T-helper 1 cell treated with Interleukin-12 subunit alpha and Interleukin-12 subunit beta and Interleukin-4 antibody, amounts not matched to agents 30 ng/mL and 1 ng/mL, for 36 hours (primary cell): Measurements from ENCODE around the gene CCDC177. TPM values are rescaled to one million over a fixed set of nuclear protein-coding genes. Genes with fewer than 3 reads are reported as not detected.

Source experiments
- intact Hi-C: fragments of 100-400 bp; cut with micrococcal nuclease; formaldehyde crosslinking; loops from one replicate; pipeline ENCODE4 v1.15.1; 2024
- total RNA-seq: library from RNA; stranded (reverse); gene quantifications from 2 replicates; pipeline ENCODE4 v1.2.3, GENCODE V29; 2022

Gene CCDC177
- 0.05 TPM in 1 of 2 replicates, not detected in the other for total RNA-seq

- intact Hi-C loops: loop anchor here (1.0 to 5.0 kb wide), 4 partner anchors 37 to 332 kb away; no protein-coding TSS in a partner anchor
Observed at GRCh38 chr14:69574263-69574953, at the start of gene CCDC177. TSS of gene CCDC177 (minus strand) at chr14:69574871. CDS start at chr14:69573622, 1,249 bp downstream.

- intact Hi-C loops: loop anchor here (2.0 kb wide), 1 partner anchor 51 kb away; no protein-coding TSS in a partner anchor
Observed at GRCh38 chr14:69624136-69624535, 49.5 kb upstream of the CCDC177 start.

DNA sequence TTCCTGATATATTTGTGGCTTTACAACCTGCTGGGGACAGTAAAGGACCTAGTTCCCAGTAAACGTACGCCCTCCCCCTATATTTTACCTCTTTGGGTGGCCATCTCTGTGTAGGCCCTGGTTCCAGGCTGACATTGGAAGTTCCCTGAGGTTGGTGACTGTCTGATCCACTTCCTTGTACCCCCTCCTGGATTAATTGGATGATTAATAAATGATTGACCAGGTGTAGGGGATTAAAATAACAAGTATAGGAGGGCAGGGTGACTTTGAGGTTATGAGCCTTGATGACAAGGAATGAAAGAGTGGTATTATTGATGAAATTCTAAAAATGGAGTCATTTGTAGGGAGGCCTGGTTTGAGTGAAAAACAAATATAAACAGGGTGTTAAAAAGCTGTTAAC lies 46.3 kb upstream of the CCDC177 start:
- intact Hi-C loops: no loop called here

GRCh38 chr14:69620211-69620611 lies 45.5 kb upstream of the CCDC177 start:
- intact Hi-C loops: no loop called here

DNA sequence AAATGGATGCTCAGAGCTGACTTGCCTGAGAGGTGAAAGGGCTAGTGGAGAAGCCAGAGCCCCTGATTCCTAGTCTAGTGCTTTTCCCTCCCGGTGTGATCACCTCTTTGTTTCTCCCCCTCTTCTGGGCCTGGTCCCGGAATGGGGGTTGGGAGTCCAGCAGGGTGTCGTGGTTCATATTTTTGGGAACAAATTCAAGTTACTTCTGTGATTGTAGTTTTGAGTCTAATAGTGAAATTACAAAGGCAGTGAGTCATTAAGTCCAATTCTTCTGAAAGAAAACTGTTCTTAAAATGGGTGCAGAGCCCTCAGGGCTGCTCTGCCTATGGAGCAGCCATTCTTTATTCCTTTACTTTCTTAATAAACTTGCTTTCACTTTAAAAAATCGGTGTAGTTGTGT lies 44.3 kb upstream of the CCDC177 start:
- intact Hi-C loops: loop anchor here (10.0 kb wide), 1 partner anchor 1286 kb away; the partner anchor contains the start of gene PCNX1

DNA sequence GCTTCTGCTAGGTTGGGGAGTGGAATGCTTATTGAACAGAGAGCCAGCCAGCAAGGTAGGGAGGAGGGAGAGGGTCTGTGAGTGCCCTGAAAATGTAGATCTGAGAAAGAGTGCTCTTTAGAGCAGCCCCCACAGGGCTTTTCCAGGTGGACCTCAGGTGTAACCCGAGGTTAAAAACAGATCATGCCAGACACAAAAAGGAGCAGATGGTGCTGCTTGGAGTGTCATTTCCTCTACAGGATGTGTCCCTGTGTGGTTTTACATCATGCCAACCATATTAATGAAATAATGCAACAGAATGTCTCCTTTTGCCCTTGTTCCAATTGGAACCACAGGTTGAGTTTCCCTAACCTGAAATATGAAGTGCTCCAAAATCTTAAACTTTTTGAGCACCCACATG lies 43.1 kb upstream of the CCDC177 start:
- intact Hi-C loops: loop anchor here (10.0 kb wide), 1 partner anchor 1287 kb away; the partner anchor contains the start of gene PCNX1

DNA sequence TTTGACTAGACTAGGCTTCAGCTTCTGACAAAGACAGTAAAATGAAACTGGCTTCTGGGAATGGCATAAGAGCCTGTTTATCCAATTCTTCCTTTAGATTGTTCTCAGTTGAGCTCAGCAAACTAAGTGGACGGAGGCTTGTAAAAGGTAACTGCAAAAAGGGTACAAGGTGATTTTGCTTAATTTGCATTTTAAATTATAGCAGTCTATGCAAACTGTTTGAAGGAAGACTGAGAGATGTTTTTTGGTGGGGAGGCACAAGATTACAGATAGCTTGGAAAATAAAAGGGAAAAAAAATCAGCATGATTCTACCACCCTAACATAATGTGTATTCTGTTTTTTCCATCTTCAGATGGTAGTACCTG lies 41.7 kb upstream of the CCDC177 start:
- intact Hi-C loops: loop anchor here (10.0 kb wide), 1 partner anchor 1288 kb away; the partner anchor contains the start of gene PCNX1

DNA sequence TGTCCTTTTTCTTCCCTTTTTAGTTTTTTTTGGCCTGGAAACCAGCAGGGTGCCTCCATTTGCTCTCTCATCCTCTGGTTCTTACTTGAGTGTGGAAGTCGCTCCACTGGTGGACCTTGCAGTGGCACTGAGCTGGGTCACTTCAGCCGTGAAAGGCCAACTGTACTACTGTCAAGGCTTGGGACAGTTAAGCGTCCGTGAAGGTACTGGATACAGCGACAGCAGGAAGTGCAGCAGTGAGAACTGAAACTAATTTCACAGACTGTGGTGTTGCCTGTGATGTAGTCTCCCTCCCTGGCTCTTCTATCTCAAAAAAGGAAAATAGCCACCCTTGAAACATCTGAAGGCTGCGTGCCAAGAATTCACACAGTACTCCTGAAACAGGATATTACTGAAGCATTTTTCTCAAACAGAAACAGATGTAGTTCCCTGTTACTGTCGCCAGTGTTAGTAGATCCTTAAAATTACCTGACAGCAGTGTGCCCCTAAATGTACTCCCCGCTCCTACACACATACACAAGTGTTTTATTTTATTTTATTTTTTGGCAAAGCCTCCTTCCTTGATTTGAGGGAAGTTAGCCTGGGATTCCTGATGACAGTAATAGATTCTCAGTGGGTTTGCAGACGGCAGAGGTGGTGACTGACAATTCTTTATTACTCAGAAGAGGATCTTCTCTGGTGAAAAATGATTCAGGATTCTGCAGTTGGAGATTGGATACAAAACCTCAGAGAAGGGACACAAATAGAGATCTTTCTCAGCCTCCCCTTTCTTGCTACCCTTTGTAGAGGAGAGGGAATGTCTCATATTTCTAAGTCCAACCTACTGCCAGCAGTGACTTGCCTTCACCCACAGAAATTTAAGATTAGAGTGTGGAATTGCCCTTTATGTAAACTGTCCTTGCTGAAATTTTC lies 41.1 kb upstream of the CCDC177 start:
- intact Hi-C loops: loop anchor here (1.0 to 10.0 kb wide), 7 partner anchors 10 to 1289 kb away; partner anchors contain the start of gene PCNX1

- intact Hi-C loops: loop anchor here (1.0 to 10.0 kb wide), 7 partner anchors 10 to 1290 kb away; partner anchors contain the start of gene PCNX1
Observed at GRCh38 chr14:69615121-69615495, 40.4 kb upstream of the CCDC177 start.

GRCh38 chr14:69614592-69614991 lies 39.9 kb upstream of the CCDC177 start:
- intact Hi-C loops: loop anchor here (5.0 to 10.0 kb wide), 2 partner anchors 822 to 1290 kb away; partner anchors contain the start of genes PCNX1 and ZFP36L1

DNA sequence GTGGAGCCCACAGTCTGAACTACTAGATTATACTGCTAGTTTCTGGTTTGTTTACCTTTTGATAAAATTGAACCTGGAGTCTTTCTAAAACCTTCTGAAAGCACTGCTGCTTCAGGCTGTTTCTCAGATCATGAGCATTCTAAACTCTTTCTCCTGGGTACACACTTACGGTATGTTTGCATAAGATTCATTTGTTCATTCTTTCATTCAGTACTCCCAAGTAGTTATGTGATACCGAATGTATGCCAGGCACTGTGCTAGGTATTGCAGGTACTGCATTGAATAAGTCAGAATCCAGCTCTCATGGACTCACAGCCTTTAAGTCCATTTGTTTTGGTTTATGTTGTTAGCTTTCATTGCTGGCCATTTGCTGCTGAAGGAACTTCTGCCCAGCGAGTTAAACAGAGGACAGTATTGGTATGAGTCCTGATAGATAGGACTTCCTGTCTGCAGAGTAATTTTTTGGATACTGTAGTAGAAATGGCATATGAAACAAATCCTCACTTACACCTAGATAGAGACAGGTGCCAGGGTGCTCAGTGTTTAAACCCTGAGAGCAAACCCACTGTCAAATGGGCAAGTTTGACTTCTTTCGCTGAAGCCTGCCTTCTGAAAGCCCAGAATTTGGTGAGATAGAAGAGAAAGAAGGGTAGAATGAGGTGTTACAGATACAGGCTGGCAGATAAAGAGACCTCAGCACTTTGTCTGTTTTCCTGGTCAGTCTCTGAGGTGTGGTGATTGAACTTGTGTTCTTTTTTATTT lies 38.8 kb upstream of the CCDC177 start:
- intact Hi-C loops: loop anchor here (5.0 to 10.0 kb wide), 2 partner anchors 821 to 1291 kb away; partner anchors contain the start of genes PCNX1 and ZFP36L1

DNA sequence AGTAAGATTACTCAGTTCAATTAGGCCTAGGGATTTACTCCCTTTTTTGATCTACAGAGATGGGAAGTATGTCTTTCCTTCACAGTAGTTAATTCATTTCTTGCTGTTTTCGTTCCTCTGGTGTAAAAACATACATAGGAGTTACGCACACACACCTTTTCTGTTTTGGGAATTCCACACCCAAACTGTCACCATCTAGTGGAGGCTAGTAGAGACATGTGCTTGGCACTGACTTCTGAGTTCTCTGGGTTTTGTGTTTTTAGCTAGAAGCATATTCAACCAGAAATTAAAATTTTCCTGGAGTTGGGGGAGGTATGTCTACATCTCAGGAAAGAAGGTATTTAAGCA lies 38.1 kb upstream of the CCDC177 start:
- intact Hi-C loops: loop anchor here (5.0 to 10.0 kb wide), 2 partner anchors 820 to 1292 kb away; partner anchors contain the start of genes PCNX1 and ZFP36L1

DNA sequence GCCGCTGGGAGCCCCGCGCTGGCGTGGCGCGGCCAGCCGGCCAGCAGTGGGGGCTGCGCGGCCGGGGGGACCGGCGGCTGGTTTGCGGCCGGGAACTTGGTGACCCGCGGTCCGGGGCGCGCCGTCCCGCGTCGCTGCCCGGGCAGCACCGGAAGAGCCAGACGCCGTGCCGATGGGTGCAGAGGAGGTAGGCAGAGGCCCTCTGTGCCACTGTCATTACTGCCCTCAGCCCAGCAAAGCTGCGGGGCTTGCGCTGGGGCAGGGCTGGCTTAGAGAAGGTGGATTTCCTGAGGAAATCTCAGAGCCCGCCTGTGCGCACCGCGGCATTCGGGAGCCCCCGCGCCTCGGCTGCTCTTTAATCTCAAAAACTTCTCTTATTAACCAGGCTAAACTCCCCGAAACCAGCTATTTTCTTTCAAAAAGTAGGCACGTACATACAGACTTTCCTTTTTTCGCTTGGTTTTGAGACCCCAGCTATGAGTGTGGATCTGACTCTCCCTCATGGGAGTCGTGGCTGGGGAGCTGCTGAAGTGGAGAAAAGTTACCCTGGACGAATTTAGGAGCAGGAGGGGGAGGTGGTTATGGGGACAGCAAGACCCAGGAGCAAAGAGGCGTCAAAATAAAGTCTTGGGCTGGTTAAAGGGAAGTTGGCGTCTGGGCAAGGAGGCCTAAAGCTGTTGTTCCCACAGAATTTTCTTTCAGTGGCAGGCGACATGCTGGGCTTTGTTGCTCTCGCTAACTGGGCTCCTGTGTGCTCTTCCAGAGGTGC lies 37.5 kb upstream of the CCDC177 start:
- intact Hi-C loops: loop anchor here (5.0 to 10.0 kb wide), 2 partner anchors 820 to 1293 kb away; partner anchors contain the start of genes PCNX1 and ZFP36L1

GRCh38 chr14:69611172-69612013 lies 36.7 kb upstream of the CCDC177 start, which contains the start of gene SUSD6:
TSS of gene SUSD6 (plus strand) at chr14:69611596. CDS start at chr14:69658593, 46,997 bp downstream.
- intact Hi-C loops: loop anchor here (1.0 to 10.0 kb wide), 9 partner anchors 14 to 1293 kb away; partner anchors contain the start of genes ERH, PCNX1, SLC39A9 and SRSF5

- intact Hi-C loops: loop anchor here (1.0 to 10.0 kb wide), 9 partner anchors 14 to 1294 kb away; partner anchors contain the start of genes ERH, PCNX1, SLC39A9 and SRSF5
Observed at GRCh38 chr14:69610874-69611171, 36.2 kb upstream of the CCDC177 start.

DNA sequence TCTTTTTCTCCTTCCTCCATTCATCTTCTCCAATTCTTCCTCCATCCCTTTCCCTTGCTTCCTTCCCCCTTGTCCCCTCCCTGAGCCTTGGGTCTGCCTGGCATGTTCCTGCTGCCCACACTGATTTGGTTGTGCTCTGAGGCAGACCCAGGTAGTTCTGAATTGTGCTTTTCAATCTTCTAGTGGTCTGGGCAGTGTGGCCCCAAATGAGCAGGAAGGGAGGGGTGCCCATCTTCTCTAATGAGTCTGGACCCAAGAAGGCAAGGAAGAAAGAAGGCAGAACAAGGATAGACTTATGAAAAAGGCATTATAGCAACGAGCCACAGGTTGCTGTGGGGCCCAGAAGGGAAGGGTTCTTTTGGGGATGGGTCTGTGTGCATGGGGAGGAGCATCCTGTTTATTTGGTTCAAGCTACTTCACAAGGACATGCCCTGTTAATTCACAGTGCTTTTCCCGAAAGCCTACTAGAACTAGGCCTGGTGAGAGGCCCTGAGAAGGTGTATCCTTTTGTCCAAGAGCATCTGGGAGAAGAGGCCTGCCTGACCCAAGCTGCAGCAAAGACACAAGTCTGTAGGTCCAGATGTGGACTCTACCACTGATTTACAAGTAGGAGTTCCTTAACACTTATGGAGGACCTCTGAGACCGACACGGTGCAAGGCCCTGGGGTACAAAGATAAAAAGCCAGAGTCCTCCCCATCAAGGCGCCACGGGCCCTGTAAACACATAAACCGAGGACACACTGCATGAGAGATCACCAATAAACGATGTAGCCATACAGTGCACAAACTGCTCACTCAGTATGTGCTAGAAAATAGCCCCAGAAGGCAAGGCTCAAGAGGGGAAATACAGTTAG lies 35.6 kb upstream of the CCDC177 start:
- intact Hi-C loops: loop anchor here (2.0 to 10.0 kb wide), 4 partner anchors 117 to 1295 kb away; partner anchors contain the start of genes PCNX1 and ZFP36L1

DNA sequence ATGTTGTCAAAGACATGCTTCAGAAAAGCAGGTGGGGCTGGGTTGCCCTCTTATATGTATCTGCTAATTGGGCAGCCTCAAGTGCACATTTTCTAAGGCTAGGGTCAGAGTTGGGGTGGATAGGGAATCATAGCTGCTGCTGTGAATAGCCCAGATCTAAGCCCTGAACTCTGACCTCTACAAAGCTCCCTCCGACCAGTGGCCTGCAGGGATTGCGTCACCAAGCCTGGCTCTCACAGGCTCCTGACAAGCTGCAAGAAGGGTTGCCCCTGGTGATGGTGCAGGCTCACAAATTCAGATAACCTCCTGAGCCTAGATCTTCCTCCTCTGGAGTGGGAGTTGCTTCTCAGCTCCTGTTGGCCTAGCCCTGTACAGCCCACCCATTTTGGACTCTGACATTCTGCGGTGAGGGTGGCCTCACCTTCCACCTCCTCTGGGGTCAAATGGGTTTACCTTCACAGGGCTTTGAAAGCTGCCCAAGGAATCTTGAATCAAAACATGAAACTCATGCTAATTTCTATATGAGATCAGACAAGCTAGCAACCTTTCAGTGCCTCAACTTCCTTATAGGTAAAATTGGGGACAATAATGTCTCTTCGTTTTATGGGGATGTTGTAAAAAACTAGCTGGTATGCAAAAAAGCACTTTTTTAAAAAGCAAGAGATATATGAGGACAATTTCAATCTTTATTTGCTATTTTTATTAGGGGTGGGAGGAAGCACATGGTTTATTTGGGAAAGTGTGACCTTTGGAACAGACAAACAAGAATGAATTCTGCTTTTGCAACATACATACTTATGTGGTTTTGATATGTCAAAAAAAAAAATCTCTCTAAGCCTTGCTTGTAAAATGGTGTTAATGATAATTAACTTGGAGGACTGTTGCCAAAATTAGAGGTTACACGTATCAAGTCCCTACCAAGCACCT lies 31.9 kb upstream of the CCDC177 start:
- intact Hi-C loops: no loop called here
